Fibroblast of skin of abdomen (primary cell): Measurements from ENCODE around the gene DDX47.
"Not testable (repeated sequence)": the region's sequence is repeated elsewhere in the genome, so short reads cannot be mapped to it uniquely, and the experiment has no call there.

Experiments used
- DNase-seq: peaks from one replicate; pipeline ENCODE4 v3.0.0-alpha.2; 2013

The DDX47 gene

GRCh38 chr12:12797794-12798152 lies 15.4 kb upstream of the DDX47 start:
- no peak for DNase-seq

DNA sequence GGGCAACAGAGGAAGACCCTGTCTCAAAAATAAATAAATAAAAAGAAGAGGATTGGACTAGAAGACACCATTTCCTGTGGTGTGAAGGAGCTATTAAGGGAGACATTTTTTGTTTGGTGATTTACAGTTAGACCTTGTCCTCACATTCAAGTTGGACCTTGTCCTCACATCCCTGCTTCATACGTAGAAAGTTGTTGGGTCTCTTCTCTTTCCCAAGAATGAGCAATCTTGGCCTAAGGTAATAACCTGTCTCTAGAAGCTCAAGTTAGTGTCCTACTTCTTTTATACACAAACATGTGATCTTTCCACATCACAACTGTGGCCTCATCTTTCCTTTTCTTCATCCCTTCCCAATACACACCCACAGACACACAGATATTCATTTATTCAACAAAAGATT lies 14.7 kb upstream of the DDX47 start:
- no peak for DNase-seq

DNA sequence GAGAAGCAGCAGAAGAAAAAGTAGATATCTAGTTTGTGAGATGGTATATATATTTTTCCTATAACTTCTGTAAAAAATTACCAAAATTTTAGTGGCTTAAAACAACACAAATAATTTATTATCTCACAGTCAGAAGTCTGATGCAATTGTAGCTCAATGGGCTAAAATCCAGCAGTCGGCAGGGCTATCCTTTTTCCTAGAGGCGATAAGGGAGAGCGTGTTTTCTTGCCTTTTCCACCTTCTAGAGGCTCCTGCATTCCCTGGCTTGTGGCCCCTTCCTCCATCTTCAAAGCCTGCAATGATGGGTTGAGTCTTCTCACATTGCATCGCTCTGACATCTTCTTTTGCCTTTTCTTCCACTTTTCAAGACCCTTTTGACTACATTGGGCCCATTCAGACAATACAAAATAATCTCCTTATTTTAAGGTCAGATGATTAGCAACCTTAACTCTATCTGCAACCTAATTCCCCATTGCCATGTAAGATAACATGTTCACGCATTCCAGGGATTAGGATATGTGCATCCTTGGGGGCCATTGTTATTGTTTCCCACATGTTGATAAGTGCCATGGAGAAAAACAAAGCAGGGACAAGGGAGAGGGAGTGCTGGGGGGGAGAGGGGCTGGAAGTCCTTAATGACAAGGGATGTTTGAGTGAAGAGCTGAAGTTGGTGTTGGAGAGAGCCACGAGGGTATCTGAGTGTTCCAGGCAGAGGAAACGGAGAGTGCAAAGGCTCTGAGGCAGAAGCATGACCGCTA lies 13.8 kb upstream of the DDX47 start:
- DNase-seq = no peak

- DNase-seq = peak; percentile 72
Measured at GRCh38 chr12:12800406-12801180, 12.6 kb upstream of the DDX47 start.

GRCh38 chr12:12801656-12802055 lies 11.5 kb upstream of the DDX47 start:
- DNase-seq = not testable (repeated sequence)

- peak; percentile 62 for DNase-seq
Measured at GRCh38 chr12:12803186-12803585, 10.0 kb upstream of the DDX47 start.

DNA sequence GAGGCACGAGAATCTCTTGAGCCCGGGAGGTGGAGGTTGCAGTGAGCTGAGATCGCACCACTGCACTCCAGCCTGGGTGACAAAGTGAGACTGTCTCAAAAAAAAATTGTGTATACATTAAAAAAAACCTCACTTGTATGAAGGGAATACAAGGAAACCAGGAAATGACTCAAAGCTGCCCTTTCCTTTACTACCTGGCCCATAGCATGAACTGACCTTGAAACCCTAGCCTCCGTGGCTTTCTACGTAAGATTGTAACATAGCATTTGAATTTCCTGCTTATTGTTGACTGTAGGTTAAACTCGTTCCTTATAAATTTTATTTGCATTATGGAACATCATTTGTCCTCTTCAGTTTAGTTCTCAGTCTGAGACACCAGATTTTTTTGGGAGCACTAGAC lies 9.1 kb upstream of the DDX47 start:
- no peak for DNase-seq

DNA sequence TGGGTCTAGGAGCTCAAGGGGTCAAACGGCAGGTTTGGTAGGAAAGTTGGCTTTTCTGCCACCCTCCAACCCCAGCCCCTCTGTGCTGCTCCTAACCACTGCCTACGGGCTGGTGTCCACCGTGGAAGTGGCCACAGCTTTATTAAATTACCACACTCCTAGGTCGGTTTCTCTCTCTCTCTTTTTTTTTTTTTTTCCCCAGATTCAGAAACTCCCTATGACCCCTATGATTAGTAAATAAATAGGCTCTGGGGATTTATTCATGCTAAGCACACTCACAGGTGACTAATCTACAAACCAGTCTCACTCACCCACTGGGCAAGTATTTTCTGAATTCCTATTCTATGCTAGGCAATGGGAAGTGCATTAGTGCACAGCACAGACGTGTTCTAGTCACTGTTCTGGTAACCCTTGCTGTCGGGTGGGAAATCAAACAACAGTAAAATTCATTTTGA lies 8.7 kb upstream of the DDX47 start:
- DNase-seq = peak; percentile 87

DNA sequence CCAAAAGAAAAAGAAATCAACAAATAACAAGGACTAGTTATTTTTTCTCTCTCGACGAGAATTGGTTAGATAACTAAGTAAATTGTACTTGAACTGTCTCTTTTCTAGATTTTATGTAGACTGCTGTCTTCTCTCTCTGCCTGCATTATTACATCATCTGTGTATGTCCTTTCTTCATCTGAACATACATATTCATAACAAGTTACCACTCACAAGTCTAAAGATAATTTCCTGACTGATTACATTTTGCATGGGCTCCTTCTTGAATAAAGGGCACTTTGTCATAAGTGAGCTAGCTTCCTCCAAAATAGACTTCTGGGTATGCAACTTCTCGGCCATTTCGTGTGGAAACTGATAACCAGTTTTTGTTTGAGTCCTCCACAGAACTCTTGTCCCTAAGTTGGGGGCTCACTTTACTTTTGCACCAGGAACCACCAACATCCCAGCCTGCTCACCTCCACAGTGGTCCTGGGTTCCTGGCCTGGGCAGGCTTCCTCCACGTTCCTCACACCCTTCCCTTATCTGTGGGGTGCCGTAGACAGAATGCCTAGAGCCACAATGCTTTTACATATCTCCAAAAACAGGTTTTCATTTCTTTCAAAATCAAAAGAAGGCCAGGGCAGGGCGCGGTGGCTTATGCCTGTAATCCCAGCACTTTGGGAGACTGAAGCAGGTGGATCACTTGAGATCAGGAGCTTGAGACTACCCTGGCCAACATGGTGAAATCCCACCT lies 6.2 kb upstream of the DDX47 start:
- no peak for DNase-seq

DNA sequence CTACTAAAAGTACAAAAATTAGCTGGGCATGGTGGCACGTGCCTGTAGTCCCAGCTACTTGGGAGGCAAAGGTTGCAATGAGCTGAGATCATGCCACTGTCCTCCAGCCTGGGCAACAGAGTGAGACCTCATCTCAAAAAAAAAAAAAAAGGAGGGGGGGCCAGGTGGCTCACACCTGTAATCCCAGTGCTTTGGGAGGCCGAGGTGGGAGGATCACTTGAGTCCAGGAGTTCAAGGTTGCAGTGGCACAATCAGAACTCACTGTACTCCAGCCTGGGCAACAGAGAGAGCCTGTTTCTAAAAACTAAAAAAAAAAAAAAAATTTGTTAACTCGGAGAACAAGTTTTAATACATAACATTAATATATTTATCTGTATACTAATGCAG lies 5.6 kb upstream of the DDX47 start:
- DNase-seq = not testable (repeated sequence)

- no peak for DNase-seq
Measured at GRCh38 chr12:12807970-12808702, 5.0 kb upstream of the DDX47 start.

DNA sequence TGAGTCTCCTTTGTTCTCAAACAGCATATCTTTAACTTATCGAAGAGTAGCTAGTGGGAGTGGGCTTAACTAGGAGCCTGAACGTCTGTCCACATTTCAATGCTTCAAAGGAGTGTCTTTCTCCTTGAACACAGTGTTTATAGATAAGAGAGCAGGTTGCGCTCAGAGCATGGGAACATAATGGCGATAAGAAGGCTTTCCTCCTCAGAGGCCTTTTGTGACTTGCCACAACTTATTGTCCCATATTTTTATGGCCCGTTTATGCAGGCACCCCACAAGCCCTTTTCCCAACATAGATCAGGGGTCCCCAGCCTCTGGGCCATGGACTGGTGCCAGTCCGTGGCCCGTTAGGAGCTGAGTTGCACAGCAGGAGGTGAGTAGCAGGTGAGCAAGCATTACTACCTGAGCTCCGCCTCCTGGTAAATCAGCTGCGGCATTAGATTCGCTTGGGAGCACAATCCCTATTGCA lies 2.6 kb upstream of the DDX47 start:
- no peak for DNase-seq

GRCh38 chr12:12811343-12811742 lies 1.8 kb upstream of the DDX47 start:
- DNase-seq = no peak

DNA sequence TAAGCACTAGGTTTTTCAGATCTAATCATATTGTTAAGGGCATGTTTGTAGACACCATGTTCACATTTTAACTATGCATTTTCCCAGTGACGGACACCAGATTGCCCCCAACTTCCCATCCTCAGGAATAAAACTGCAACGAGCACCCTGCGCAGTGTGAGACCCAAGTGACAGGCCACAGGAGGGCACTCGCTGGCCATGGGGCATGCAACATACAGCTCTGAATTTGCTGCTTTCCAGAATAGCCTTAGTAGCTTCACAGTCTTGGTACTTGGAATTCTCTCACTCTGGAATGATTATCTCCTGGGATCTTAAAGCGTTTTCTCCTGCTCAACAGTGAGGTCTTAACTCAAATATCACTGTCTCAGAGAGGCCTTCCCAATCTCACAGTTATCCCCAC lies 972 bp upstream of the DDX47 start:
- no peak for DNase-seq

- no peak for DNase-seq
Measured at GRCh38 chr12:12812618-12813119, 477 bp upstream of the DDX47 start.

DNA sequence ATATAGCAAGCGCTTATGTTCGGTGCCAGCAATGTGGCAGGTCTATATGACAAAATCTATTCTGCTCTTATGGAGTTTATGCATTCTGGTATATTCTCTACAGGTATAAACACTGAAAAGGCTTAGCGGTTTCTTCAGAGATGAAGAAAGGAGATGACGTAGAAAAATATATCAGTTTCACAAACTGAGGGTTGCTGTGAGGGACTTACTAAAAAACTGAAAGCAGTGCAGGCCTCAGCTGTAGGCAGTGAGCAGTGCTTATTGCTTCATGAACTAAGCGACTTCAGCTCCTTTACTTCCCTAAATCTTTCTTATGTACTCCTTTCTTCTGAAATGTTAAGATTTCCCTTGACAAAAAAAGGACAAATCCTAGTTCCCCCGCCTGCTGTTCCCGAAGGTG lies 4.5 kb downstream of the DDX47 start:
- DNase-seq = no peak

DNA sequence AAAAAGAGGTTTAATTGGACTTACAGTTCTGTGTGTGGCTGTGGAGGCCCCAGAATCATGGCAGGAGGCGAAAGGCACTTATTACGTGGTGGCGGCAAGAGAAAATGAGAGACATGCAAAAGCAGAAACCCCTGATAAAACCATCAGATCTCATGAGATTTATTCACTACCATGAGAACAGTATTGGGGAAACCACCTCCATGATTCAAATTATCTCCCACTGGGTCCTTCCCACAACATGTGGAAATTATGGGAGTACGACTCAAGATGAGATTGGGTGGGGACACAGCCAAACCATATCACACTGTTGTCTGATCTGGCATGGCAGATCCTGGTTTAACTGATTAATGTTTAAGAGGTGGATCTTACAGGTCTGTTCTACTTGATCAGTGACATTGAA lies 5.6 kb downstream of the DDX47 start:
- DNase-seq = no peak

- no peak for DNase-seq
Measured at GRCh38 chr12:12819221-12819620, 6.1 kb downstream of the DDX47 start.

DNA sequence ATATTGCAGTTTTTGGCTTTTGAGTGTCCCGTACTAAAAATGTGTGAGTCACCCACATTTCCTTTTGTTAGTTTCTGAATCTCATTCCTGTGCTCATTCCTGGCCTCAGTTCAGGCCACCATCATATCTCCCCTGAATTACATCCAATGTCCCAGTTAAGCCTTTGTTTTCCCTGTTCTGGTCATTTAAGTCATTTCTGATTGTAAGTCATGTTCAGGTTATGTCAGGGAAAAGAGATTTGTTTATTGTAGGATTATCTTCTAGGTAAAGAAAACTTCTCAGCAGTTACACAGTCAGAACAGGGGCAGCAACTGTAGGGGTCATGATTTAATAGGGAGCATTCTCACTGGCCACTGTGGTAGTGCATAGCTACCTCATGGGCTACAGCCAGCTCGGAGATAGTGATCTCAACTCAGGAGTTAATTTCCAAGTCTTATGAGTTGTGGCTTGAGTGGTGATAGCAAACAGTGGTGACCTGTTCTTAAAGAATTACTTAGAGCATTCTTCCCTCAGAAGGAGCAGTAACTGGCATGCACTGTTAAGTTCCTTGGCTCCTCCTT lies 6.7 kb downstream of the DDX47 start:
- DNase-seq = peak; percentile 98

GRCh38 chr12:12820376-12820775 lies 7.2 kb downstream of the DDX47 start:
- DNase-seq = not testable (repeated sequence)

GRCh38 chr12:12821975-12822374 lies 8.8 kb downstream of the DDX47 start:
- DNase-seq = no peak

DNA sequence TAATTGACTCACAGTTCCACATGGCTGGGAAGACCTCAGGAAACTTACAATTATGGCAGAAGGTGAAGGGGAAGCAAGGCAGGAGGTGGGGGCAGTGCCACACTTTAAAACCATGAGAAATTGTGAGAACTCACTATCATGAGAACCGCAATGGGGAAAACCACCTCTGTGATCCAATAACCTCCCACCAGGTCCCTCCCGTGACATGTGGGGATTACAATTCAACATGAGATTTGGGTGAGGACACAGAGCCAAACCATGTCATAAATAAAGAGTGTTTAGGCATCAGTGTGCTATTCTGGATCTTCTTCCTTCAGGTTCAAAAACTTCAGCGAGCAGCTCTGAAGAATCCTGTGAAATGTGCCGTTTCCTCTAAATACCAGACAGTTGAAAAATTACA lies 9.7 kb downstream of the DDX47 start:
- DNase-seq = no peak
